GM19467 (cell line): ENCODE results near the gene COMMD3.
"Not testable (repeated sequence)": the region's sequence is repeated elsewhere in the genome, so short reads cannot be mapped to it uniquely, and the experiment has no call there.

Experiments
- ATAC-seq: cut with Tn5 transposase; IDR thresholded peaks from one replicate; pipeline ENCODE4 v1.9.1; 2021; ENCODE audit warnings: mild to moderate bottlenecking, moderate library complexity; ENCODE audit not compliant: unreplicated experiment

The COMMD3 gene

GRCh38 chr10:22338185-22338900, 22.2 kb downstream of the COMMD3 start:
- ATAC-seq, result no peak

- ATAC-seq, result no peak
These were observed 22.7 kb downstream of the COMMD3 start for GRCh38 chr10:22338931-22339330.

DNA sequence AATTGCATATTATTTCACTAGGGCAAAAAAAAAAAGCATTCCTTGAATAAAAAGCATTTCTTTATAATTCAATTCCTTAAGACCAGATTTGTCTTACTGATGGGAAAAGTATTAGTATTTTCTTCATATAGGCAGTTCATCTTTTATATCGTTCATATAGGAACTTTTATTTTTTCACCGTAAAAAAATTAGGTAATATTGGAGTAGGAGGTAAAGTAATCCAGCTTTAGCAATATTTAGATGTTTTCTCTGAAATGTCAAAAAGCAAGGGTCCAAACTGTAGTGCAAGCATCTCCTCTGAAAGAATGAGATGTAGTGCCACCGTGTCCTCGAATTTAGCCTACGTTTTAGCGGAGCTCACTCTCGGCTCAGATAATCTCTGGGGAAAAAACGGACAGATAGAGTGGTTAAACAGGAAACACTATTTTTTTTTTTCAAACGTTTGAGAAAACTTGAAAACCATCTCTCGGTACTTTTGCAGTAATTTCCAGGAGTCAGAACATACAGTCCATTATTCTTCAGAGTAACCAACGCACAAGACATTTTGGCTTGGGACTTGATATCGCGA, 23.7 kb downstream of the COMMD3 start:
- no peak for ATAC-seq

- ATAC-seq, result peak; percentile 41
These were observed 24.4 kb downstream of the COMMD3 start for GRCh38 chr10:22340329-22341189.

DNA sequence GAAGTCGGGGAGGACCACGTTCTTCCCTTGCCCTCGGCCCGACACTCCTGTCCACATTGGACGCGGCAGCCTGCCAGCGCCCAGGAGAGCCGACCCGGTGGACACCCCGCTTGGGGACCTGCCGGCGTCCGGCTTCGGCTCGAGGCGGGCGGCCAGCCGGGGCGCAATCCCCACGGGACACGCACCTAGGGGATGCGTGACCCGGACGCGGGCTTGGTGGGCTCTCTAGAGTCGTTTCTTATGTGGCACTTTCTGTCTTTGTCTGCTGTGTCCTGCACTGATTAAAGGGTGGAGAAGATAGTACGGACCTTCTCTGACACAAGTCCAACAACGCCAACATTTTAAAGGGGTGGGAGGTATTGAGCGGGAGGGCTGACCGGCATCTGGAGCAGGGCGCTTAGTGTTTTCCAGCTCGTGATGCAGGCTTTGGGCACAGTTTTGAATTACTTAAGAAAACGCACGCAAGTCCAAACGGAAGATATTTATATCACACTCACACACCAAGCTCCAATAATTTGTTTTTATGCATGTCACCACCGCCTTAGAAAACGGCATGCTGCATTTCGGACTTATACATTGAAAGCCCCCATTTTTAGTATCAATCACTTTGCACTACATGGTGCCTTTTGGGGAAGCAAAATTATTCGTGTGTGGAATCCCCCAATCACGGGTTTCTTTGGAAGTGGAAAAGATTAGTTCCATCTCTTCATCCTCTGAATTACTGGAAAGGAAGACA, 25.2 kb downstream of the COMMD3 start:
- peak; percentile 8 for ATAC-seq

DNA sequence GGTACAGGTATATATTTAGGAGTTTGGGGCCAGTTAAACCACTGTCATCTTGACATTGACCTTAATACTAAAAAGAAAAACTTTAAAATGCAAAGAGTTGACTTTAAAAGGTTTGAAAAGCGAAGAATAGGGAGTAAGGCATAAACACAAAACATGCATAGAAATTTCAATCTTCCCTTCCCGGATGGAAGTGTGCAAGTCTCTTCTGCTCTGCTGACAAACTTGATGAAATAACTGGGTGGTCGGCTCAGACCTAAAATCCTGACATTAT, 25.7 kb downstream of the COMMD3 start:
- no peak for ATAC-seq

DNA sequence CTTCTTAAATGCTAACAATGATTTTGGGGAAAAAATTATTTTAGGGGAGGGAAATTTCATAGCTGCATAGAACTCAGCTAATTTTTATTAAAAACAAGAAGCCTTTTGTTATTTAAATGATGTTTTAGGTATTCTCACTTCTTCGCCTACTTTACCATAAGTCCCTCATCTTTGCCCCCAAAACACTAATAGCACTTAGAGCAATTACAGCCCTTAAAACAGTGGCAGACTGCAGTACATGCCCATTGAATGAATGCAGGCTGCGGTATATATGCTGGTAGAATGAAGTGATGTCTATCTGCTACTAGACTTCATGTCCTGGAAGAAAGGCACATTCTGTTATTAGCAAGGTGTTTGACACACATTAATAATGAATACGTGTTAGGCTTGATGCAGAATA, 26.2 kb downstream of the COMMD3 start:
- no peak for ATAC-seq

- ATAC-seq, result no peak
These were observed 27.5 kb downstream of the COMMD3 start for GRCh38 chr10:22343731-22344130.

DNA sequence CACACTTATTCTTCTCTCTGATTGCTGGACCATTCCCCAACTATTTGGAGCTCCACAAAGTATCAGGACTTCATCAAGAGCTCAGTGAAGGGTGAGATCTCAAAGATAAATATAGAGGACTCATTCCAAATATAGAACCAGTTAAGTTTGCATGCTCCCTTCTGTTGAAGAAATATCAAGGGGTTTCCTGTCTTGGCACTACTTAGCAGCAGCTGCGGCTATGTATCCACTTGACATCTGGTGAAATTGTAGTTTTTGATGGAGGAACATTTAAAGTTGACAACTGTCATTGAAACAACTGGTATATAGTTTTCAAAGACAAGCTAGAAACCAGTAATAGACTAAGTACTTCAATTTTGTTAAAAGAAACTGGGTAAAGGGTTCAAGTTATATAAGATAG, 28.1 kb downstream of the COMMD3 start:
- no peak for ATAC-seq

- ATAC-seq, result no peak
These were observed 28.7 kb downstream of the COMMD3 start for GRCh38 chr10:22344781-22345300.

DNA sequence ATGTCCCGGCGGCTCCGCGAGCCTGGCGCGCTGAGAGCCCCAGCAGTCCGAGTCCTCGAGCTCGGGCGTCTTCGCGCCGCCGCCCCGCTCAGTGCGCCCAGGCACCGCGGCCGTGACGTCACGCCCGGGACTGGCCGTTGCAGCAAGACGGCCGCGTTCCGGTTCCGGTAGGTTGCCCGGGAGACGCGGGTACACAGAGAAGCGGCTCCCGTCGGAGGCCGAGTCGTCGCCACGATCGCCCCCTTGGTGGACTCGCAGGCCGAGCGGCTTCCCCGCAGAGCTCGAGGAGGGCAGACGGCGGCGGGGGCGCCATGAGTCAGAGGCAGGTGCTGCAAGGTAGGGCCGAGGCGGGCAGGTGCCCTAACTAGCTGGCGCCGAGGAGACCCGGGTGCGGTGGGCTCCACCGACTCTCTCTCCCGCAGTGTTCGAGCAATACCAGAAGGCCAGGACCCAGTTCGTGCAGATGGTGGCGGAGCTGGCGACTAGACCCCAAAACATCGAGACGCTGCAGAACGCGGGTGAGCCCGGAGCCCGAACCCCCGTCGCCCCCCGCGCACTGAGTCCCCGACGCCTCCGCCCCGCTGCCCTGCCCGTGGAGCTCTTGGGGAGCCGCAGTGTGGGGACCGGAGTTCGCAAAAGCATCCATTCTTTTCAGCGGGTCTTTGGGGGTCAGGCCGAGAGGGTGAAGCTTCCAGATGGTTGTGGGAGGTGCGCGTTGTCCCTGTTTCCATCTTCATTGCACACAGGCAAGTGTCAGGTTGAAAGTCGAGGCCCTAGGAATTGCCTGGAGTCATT, 29.3 kb downstream of the COMMD3 start, which contains the start of gene SPAG6:
SPAG6 (plus strand) TSS at position 196 of the 795 bp plus-strand sequence; CDS start at position 312, 116 bp downstream.
- ATAC-seq, result no peak

GRCh38 chr10:22346096-22346661, 30.0 kb downstream of the COMMD3 start:
- ATAC-seq, result no peak

GRCh38 chr10:22349755-22350154, 33.6 kb downstream of the COMMD3 start:
- ATAC-seq, result no peak

DNA sequence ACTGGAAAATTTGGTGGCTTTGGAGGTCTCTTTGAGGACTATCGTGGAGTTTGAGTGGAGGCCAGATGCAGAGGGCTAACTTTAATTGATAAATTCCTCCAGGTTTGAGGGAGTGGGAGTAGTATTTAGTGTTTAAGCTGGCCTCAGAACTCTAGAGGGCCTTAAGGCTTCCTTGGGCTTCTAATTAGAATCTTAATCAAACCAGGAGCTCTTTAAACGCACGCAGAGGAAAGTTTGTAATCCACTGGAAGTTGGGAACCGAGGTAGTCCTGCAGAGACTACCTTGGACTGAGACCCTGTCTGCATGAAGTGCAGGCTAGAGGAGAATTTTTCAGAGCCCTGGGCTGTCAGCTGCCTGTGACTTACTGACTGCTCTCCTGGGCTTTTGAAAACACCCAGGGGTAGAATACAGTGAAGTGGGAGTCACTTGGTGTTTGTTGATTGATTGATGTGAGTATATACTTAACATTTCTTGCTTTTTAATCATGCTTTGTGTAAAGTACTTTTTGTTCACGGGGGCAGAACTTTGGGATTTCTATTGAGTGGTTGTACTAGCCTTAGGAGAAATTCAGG, 35.0 kb downstream of the COMMD3 start:
- no peak for ATAC-seq

DNA sequence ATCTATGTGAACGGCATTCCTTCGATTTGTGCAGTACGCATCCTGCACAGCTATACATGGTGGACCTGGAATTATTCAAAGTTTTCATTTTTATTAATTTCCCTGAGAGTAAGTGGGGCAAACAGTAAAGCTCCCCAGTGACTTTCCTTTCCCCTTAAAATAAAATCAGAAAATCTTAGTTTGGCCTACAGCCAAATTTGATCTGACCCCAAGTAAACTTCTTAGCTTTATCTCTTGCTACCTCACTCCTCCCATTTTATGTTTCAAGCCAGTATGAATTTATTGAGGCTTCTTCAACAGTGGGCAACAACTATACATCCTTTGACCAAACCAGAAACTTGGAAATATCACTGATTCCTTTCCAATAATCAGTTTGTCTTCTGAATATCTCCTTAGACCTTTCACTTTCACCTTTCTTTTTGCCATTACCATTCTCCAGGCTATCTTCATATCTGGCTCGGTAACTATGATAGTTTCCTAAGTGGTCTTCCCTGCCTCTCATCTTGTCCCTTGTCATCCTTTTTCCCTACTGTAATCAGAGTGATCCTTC, 40.2 kb downstream of the COMMD3 start:
- ATAC-seq, result no peak

DNA sequence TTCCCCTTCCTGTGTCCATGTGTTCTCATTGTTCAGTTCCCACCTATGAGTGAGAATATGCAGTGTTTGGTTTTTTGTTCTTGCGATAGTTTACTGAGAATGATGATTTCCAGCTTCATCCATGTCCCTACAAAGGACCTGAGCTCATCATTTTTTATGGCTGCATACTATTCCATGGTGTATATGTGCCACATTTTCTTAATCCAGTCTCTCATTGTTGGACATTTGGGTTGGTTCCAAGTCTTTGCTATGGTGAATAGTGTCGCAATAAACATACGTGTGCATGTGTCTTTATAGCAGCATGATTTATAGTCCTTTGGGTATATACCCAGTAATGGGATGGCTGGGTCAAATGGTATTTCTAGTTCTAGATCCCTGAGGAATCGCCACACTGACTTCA, 41.6 kb downstream of the COMMD3 start:
- ATAC-seq, result not testable (repeated sequence)

DNA sequence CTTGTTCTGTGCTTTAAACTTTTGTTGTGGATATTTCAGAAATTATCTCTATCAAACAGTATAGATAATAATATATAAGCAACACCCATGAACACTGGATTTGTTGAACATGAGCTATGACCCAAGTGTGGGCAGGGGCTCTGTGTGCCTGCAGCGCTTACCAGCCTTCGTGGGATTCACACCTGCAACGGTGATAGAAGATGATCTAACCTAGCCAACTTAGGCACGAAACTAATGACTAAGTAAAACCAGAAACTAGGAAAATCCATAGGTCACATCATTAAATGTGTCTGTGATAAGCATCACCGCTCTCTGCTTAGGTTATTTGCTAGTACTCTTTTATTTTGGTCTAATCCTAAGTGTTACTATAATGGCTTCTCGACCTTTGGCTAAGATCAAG, 47.1 kb downstream of the COMMD3 start:
- ATAC-seq, result no peak

DNA sequence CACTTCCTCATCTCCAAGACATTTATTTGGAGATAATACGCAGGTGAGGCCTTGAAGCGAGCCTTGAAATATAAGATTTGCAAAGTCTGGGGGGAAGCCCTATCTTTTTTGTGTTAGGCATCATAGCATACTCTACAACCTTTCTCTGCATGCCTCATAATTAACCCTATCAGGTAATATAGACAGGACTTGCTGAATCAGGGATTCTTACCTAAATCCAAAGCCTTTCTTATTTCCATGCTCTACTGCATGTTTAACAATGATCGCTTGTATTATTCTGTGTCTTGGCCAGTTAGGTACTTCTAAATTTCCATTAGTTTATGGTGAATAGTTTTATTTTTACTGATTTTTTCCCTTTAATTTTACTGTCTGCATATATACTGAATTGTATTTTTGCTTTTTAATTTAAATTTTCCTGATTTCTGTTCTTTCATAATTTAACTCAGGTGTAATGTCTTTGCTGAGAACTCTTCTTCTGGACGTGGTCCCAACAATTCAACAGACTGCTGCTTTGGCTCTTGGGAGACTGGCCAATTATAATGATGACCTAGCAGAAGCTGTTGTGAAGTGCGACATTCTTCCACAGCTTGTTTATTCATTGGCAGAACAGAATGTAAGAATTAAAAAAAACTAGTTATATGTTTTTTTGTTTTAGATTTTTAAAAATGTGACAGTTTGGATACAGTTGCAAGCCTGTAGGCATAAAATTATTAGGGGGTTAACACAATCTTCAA, 48.4 kb downstream of the COMMD3 start:
- ATAC-seq, result no peak

DNA sequence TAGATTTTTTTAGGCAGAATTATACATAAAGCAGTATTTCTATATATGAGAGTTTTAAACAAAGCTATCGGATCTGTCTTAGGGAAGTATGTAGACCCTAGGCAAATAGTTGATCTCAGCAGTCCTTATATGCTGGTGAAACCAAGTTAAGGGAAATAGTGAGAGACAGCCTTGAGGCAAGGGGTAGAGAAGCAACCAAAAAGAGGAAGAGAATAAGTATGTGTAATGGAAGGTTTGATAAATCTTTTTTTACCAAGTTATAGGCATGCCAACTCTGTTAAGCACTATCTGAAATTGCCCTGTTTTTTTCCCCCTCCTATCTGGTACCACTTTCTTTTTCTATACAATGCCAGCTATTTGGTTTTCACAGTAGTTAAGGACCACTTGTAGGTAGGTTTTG, 49.0 kb downstream of the COMMD3 start:
- no peak for ATAC-seq
